ENCODE results near the gene CLEC17A.

GRCh38 chr19:14659874-14660489 is 77.1 kb downstream of the CLEC17A start:
- TF ChIP-seq TAF1 (IDR thresholded peaks at IDR 0.05; ENCODE audit: low read depth, low read length) (no peak), POLR2AphosphoS5 (IDR thresholded peaks at IDR 0.05; ENCODE audit: low read depth, low read length) (no peak)

Measured in GM12891 (cell line).